Measurements from ENCODE around the gene GLYAT. TPM values are rescaled to one million over a fixed set of nuclear protein-coding genes. Genes with fewer than 3 reads are reported as not detected.

GLYAT gene
- total and polyA plus RNA-seq, 8 donors = 0.18 to 0.32 TPM; not detected in 6

GRCh38 chr11:58771458-58771855 is 39.7 kb upstream of the GLYAT start:
- intact Hi-C loops (cut with DNase I) = no loop called here
- ATAC-seq = no peak
- Histone ChIP-seq H3K27ac (no peak overlapping the region), H3K4me3 (no peak overlapping the region), H3K27me3 (no peaks in the 10 kb centered on the region), H3K9me3 (no peaks in the 10 kb centered on the region), H3K4me1 (no peaks in the 10 kb centered on the region), H3K36me3 (no peaks in the 10 kb centered on the region)
- WGBS, 2 donors = 73 to 76% methylated on average over 3 of the region's 3 CpGs
- DNase-seq = no peak
- FAIRE-seq = no peak
- TF ChIP-seq, protein P1, sequence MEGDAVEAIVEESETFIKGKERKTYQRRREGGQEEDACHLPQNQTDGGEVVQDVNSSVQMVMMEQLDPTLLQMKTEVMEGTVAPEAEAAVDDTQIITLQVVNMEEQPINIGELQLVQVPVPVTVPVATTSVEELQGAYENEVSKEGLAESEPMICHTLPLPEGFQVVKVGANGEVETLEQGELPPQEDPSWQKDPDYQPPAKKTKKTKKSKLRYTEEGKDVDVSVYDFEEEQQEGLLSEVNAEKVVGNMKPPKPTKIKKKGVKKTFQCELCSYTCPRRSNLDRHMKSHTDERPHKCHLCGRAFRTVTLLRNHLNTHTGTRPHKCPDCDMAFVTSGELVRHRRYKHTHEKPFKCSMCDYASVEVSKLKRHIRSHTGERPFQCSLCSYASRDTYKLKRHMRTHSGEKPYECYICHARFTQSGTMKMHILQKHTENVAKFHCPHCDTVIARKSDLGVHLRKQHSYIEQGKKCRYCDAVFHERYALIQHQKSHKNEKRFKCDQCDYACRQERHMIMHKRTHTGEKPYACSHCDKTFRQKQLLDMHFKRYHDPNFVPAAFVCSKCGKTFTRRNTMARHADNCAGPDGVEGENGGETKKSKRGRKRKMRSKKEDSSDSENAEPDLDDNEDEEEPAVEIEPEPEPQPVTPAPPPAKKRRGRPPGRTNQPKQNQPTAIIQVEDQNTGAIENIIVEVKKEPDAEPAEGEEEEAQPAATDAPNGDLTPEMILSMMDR (IDR thresholded peaks at IDR 0.05) = no peak

DNA sequence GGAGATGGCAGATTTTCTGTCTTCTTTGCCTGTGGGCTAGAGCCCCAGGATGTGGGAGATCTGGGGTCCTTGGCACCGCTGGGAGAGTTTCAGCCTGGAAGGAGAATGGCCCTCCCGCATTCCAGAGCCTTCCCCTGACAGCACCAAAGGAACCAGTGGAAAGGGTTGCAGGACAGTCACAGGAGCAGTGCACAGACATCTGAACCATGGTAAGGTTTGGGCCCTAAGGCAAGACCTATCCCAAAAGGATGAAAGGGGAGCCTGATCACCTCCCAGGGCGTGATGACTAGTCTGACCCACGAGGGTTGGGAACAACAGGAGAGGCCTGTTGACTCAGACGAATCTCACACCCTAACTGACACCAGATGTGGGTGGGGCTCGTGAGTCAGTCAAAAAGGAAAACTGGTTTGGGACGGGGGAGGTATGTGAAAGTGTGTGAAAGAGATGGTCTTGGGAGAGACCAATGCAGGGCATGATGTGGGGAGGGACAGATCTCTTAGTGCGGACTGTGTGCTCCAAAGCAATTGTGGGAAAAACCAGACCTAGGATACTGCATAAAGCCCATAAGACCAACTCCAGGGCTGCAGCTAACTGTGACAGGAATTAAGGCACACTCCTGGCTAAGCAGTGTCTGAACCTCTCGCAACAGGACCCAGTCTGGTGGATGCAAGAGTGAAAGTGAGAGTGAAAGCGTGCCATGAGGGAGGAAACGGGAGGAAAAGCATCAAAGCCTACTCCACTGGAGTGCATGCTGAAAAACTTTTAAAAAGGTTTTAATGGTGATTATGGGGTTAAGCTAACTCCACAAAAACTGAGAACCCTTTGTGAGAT is 39.1 kb upstream of the GLYAT start:
- no peak for DNase-seq
- Histone ChIP-seq H3K9me3 (no peaks in the 10 kb centered on the region), H3K4me3 (no peak overlapping the region), H3K36me3 (no peaks in the 10 kb centered on the region), H3K27ac (no peak overlapping the region), H3K27me3 (no peaks in the 10 kb centered on the region), H3K4me1 (no peaks in the 10 kb centered on the region)
- TF ChIP-seq, protein P1 (IDR thresholded peaks at IDR 0.05) = no peak
- FAIRE-seq = no peak
- intact Hi-C loops (cut with DNase I) = no loop called here
- 83 to 89% methylated on average over 11 of the region's 11 CpGs for WGBS, 2 donors
- ATAC-seq = no peak

- Histone ChIP-seq H3K4me1 (no peaks in the 10 kb centered on the region), H3K27me3 (no peaks in the 10 kb centered on the region), H3K36me3 (no peaks in the 10 kb centered on the region), H3K4me3 (no peak overlapping the region), H3K27ac (no peak overlapping the region), H3K9me3 (no peaks in the 10 kb centered on the region)
- TF ChIP-seq, protein P1 (IDR thresholded peaks at IDR 0.05) = no peak
- DNase-seq (no peak), ATAC-seq (no peak), FAIRE-seq (no peak)
- intact Hi-C loops (cut with DNase I) = no loop called here
- 80 to 85% methylated on average over 2 of the region's 2 CpGs for WGBS, 2 donors
Measured at GRCh38 chr11:58770166-58770565, 38.4 kb upstream of the GLYAT start.

- intact Hi-C loops (cut with DNase I) = no loop called here
- Histone ChIP-seq H3K9me3 (no peaks in the 10 kb centered on the region), H3K4me1 (peaks cover 0 to 3% (median 0%) of the 10 kb centered on the region in 3 donors), H3K27ac (no peak overlapping the region), H3K4me3 (no peak overlapping the region), H3K27me3 (no peaks in the 10 kb centered on the region), H3K36me3 (no peaks in the 10 kb centered on the region)
- no peak for DNase-seq
- no peak for ATAC-seq
- WGBS, 2 donors = 45 to 60% methylated on average over 2 of the region's 2 CpGs
- TF ChIP-seq, protein P1 (IDR thresholded peaks at IDR 0.05) = no peak
- no peak for FAIRE-seq
Measured at GRCh38 chr11:58769308-58769707, 37.6 kb upstream of the GLYAT start.

GRCh38 chr11:58768137-58768536 is 36.4 kb upstream of the GLYAT start:
- H3K36me3 ChIP-seq = no peaks in the 10 kb centered on the region
- no peaks in the 10 kb centered on the region for H3K27me3 ChIP-seq
- intact Hi-C loops (cut with DNase I) = no loop called here
- no peak overlapping the region for H3K27ac ChIP-seq
- H3K4me1 ChIP-seq = peaks cover 0 to 3% (median under 1%) of the 10 kb centered on the region in 3 donors
- FAIRE-seq (no peak), ATAC-seq (no peak), DNase-seq (no peak)
- H3K4me3 ChIP-seq = no peak overlapping the region
- 65 to 80% methylated on average over 2 of the region's 2 CpGs for WGBS, 2 donors
- no peaks in the 10 kb centered on the region for H3K9me3 ChIP-seq
- TF ChIP-seq, protein P1 (IDR thresholded peaks at IDR 0.05) = no peak

Measured in pancreas (tissue), 10 donors.